Measurements from ENCODE around the gene ZFP36.
"Not testable (repeated sequence)": the region's sequence is repeated elsewhere in the genome, so short reads cannot be mapped to it uniquely, and the experiment has no call there.

ZFP36 gene

DNA sequence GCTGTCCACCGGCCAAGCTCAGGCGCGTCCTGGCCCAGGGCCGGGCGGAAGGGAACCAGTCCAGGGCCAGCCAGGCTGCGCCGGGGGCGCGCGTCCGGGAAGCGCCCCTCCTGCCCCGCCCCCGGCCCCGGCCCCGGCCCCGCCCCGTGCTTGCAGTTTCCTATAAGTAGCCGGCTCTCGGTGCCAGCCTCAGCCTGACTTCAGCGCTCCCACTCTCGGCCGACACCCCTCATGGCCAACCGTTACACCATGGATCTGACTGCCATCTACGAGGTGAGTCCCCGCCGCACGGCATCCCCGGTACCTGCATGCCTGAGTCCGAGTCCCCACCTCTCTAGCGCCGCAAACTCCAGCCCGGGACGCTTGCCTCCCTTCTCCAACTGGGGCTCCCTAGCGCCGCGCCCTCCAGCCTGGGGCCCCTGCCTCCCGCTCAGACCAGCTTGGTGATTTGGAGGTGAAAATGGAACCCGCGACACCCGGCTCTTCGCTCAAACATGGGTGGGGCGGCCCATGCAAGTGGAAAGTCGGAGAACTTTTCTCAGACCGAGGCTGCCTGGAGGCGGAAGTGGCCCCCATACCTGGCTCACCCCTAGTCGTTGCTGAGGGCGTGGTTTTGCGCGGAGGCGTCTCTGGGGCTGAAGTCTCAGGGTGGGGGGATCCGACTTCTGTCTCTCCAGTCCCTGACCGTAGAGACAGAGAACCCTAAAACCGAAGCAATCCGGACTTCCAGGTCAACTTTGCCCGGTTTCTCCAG lies at the start of gene ZFP36:
ZFP36 (plus strand) TSS at position 192 of the 754 bp plus-strand sequence; CDS start at position 250, 58 bp downstream.
- no peak for DNase-seq (ENCODE audit: low read depth, low spot score)

DNA sequence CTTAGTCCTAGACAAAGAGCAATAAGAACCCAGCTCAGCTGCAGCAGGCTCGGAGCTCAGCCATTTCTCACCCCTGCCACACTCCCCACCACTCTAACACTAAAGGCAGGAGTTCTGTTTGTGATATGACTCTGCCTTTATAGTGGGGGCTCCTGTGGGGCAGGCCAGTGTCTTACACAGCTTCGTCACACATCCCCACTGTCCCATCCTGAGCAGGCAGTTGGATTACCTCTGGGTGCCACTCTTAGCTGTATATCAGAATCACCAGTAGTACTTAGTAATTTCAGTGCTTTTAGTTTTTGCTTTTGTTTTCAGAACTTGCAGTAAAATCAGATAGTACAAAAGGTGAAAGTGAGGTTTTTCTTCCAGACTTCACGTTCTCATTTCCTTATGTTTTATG lies 47.6 kb upstream of the ZFP36 start:
- no peak for DNase-seq (ENCODE audit: low read depth, low spot score)

DNA sequence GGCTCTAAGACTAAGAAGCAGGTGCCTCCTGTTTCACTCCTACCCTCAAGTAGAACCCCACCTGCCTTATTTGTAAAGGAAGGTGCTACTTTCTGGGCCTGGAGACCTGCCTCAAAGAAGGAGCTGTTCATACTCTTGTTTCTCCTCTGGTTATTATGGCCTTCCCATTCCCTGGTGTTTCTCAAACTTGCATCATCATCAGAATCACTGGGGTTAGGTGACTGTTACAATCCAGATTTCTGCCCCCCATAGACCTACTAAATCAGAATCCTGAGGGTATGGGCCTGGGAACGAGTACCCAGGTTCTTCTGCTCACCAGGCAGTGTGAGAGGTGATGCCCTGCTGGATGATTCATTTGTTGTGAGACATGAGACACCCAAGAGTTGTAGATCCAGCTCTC lies 46.0 kb upstream of the ZFP36 start:
- DNase-seq (ENCODE audit: low read depth, low spot score) = no peak

DNA sequence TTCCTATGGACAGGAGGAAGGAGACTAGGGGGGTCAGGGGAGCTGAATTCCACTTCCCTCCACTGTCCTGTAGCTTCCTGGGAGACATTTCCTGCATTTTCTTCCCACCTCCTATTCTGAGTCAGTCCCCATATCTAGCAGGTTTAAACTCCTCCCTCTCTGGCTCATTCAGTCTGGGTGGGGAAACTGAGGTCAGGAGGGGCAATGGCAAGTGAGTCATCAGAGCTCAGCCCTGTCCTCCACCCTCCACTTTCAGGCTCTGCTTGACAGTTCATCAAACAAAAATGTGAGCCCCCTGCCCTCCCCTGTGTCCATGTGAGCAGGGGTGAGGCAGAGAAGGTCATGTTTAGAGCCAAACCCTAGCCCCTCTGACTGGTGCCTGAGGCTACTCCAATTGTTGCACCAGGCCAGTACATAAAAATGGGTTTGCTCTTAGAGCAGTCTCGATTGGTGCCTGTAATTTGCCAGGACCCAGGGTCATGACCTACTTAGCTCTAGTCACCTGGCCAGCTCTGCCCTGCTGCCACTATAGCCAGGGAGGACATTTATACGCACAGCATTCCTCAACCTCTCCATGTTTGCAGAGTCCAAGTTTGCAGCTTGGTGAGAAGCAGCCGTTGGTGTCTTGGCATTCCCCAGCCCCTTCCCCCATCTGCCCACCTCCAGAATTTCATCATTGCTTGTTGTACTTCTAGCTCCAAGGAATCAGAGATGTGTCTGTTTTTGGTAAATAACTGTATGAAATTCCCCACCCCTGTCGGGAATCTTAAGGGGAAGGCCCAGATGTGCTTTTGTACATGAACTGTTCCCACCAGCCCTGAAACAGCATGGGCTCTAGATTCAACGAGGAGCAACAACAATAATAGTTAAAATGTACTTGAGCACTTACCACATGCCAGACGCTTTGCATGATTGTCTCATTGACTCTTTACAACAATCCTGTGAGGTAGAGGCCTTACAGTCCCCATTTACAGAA lies 43.7 kb upstream of the ZFP36 start:
- DNase-seq (ENCODE audit: low read depth, low spot score) = peak; percentile 79

GRCh38 chr19:39363901-39364457 lies 42.7 kb upstream of the ZFP36 start:
- DNase-seq (ENCODE audit: low read depth, low spot score) = no peak

DNA sequence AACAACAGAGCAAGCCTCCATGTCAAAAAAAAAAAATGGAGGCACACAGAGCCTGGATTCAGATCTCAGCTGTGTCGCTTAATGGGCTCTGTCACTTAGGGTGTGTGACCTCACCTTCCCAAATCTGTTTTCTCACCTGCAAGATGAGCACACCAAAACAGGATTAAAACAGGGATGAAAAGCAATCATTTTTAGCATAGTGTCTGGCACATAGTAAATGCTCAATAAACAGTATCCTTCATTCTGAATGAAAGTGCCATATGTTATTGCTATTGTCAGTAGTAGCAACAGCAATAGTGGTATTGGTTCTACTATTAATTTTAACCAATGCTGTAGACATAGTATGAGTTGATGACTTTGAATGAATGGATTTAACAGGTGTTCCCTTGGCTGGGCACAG lies 41.1 kb upstream of the ZFP36 start:
- no peak for DNase-seq (ENCODE audit: low read depth, low spot score)

GRCh38 chr19:39369200-39369599 lies 37.4 kb upstream of the ZFP36 start:
- DNase-seq (ENCODE audit: low read depth, low spot score) = no peak

DNA sequence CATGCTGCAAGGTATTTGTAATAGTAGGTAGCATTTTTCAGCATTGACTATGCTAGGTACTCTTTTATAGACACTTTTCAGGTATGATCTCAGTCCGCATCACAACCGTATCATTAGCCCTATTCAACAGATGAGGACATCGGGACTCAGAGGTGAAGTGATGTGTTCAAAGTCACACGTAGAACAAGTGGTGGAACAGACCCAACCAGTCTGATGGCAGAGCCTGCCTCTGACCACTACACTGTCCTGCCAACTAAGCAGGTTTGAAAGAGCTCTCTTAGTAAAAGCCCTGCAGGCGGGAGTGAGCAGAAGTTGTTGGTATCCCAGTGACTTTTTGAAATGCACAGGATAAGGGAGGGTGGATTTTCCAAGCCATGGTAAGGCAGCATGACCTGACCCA lies 35.9 kb upstream of the ZFP36 start:
- no peak for DNase-seq (ENCODE audit: low read depth, low spot score)

DNA sequence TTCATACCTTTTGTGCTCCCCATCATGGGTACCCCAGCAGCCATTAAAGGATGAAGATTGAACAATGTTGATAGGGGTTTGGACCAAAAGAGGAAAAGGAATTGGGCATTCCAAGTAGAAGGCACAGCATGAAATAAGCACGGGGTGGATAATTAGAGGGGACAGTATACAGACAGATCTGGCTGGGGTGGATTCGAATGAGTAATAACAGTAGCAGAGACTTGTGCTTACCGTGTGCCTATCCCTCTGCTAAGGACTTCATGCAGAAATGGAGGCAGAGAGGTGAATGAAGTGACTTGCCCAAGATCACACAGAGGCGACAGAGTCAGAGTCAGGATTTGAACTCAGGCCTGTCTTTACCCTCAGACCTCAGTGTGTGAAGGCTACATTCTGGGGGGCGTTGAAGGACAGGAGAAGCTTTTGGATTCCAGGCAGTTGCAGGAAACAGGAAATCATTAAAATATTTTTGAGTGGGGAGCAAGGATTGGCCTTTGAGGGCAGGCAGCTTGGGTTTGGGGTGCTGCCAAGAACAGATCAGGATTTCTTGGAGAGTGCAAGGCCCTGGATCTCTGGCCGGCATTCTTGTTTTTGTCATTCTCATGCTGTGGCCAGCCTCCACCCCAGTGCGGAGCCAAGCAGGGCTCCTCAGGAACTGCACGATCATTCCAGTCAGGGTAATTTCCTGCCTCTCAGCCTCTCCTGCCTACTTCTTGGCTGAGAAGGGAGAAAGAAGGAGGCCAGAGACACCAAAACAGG lies 34.4 kb upstream of the ZFP36 start:
- DNase-seq (ENCODE audit: low read depth, low spot score) = peak; percentile 57

DNA sequence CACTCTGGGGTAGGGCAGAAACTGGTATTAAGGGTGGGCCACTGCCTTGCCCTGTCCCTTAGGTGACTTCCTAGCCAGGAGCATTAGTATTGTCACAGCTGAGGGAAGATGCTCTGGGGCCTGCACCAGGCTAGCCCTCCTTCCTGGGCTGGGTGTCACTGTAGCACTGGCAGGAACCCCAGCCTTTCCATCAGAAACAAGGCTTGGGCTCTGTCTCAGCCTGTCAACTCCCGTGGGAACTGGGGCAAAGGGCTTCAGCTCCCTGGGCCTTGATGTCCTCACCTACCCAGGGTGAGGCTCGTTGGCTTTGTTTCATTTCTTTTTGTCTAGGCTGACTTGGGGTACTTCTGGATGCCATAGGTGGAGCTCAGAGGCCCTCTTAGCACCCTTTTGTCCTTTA lies 33.7 kb upstream of the ZFP36 start:
- DNase-seq (ENCODE audit: low read depth, low spot score) = no peak

DNA sequence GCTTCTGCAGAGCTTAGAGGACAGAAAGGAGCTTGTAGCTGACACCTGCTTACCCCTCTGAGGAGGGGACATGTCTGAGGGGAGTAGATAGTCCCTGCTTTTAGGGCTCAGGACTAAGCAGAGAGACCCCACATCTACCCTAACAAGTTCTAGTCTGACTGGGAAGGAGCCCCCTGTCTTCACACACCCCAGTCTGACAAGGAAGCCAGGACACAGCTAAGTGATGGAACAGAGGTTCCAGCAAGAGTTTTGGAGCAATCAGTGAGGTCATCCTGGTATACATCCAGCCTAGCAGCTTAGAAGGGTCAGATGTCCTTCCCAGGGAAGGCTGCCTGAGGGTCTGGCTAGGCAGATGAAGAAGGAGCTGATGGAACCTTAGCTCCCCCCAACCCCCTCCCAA lies 30.7 kb upstream of the ZFP36 start:
- no peak for DNase-seq (ENCODE audit: low read depth, low spot score)

DNA sequence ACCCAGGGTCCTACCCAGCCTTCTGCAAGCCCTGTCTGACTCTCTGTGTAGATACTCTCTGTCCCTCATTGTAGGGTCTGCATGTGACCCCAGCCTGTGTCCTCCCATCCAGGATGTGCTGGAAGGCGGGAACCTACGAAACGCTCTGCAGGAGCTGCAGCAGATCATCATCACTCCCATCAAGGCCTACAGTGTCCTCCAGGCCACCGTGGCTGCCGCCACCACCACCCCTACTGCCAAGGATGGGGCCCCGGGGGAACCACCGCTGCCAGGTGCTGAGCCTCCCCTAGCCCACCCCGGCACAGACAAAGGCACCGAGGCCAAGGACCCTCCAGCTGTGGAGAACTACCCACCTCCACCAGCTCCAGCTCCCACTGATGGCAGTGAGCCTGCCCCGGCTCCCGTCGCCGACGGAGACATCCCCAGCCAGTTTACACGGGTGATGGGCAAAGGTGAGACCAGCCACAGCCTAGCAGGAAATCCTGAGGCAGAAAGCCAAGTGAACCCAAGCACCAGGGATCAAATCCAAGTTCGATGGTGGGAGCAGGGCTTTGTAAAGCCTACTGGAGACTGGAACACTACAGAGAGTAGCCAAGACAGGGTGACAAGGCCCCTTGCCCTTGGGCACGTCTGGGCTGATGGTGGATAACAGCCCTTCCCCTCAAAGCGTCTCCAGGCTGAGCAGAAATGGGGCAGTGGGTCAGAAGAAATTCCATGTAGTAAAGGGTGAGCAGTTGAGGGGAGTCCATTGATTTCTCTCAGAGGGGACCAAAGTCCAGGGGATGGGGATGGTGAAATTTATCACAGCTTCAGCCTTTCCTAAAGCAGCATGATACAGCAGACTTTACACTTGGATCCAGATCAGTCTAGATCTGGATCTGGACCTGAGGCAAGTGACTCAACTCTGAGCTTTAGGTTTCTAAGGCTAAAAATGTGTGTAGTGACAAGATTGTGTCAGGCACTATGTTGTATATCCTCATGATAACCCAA lies 29.0 kb upstream of the ZFP36 start:
- no peak for DNase-seq (ENCODE audit: low read depth, low spot score)

DNA sequence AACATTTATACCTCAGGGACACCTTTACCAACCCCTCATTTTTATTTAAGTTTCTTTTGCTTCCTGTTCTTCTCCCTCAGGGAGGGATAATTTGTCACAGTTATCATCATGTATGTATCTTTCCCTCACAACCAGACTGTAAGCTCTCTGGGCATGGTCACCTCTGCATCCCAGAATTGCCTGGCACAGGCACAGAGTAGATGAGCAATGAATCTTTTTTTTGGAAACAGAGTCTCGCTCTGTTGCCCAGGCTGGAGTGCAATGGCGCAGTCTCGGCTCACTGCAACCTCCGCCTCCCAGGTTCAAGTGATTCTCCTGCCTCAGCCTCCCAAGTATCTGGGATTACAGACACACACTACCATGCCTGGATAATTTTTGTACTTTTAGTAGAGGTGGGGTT lies 27.3 kb upstream of the ZFP36 start:
- not testable (repeated sequence) for DNase-seq (ENCODE audit: low read depth, low spot score)

- no peak for DNase-seq (ENCODE audit: low read depth, low spot score)
Measured at GRCh38 chr19:39379865-39380396, 26.7 kb upstream of the ZFP36 start.

DNA sequence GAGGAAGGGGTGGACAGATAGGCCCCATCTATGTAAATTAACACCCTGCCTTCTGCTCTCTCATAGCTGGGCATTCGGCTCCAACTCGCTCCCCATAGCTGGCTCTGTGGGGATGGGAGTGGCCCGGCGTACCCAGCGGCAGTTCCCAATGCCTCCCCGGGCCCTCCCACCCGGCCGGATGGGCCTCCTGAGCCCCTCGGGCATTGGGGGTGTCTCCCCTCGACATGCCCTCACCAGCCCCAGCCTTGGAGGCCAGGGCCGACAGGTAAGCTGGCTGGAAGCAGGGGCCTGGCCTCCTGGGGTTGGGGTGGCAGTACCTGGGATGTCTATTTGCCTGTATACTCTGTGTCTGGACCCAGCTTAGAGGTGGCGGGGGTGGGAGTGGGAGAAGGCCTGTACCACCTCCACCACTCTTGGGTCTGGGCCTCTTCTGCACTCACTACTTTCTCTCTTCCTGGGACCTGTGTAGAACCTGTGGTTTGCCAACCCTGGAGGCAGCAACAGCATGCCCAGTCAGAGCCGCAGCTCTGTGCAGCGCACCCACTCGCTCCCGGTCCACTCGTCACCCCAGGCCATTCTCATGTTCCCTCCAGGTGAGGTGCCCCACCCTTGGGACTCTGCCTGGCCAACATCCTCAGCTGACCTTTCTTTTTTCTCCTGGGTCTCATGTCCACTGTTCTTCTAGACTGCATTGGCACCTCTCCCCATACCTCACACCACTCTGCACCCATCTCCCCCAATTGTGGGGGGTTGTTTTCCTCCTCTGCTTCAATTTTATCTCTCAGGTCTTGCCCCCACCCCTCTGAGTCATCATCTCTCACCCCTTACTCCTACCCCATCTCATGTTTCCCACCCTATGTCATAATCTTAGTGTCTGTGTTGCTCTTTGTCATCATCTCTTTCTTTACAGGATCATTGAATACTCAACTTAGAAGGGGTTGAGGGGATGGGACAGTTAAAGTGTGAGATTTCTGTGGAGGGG lies 25.8 kb upstream of the ZFP36 start:
- no peak for DNase-seq (ENCODE audit: low read depth, low spot score)

- no peak for DNase-seq (ENCODE audit: low read depth, low spot score)
Measured at GRCh38 chr19:39381910-39382611, 24.6 kb upstream of the ZFP36 start.

GRCh38 chr19:39382991-39383828 lies 23.4 kb upstream of the ZFP36 start:
- no peak for DNase-seq (ENCODE audit: low read depth, low spot score)
